ENCODE data around the gene CPA1. TPM values are rescaled to one million over a fixed set of nuclear protein-coding genes. Genes with fewer than 3 reads are reported as not detected.

Gene CPA1
- total and polyA plus RNA-seq, 12 donors, result 0.35 to 3.8 (median 2.7) TPM; not detected in 4

GRCh38 chr7:130344271-130344866 is 35.9 kb upstream of the CPA1 start, which contains the start of gene CPA5:
TSS of gene CPA5 (plus strand) at chr7:130344816. CDS start at chr7:130346486, 1,670 bp downstream.
- H3K9me3 ChIP-seq, result peaks cover 0 to 10% (median 0%) of the 10 kb centered on the region in 11 donors
- no peak within 1 kb of the TSS for H3K4me3 ChIP-seq
- 96 to 98% methylated on average over 5 of the region's 5 CpGs for WGBS, 2 donors
- no peak within 1 kb of the TSS for H3K27ac ChIP-seq
- no peak for ATAC-seq
- TF ChIP-seq CTCF (IDR thresholded peaks at IDR 0.05), result no peak
- H3K4me1 ChIP-seq, result no peaks in the 10 kb centered on the region
- no peak for DNase-seq
- H3K27me3 ChIP-seq, result no peaks in the 10 kb centered on the region
- intact Hi-C loops (cut with DNase I), result no loop called here
- no peaks in the 10 kb centered on the region for H3K36me3 ChIP-seq

GRCh38 chr7:130345136-130345535 is 35.2 kb upstream of the CPA1 start:
- no peak for DNase-seq
- intact Hi-C loops (cut with DNase I), result no loop called here
- no peaks in the 10 kb centered on the region for H3K27me3 ChIP-seq
- H3K9me3 ChIP-seq, result peaks cover 0 to 10% (median 0%) of the 10 kb centered on the region in 11 donors
- H3K4me3 ChIP-seq, result no peak overlapping the region
- H3K4me1 ChIP-seq, result peaks cover 0 to 5% (median 0%) of the 10 kb centered on the region in 9 donors
- TF ChIP-seq CTCF (IDR thresholded peaks at IDR 0.05), result no peak
- H3K36me3 ChIP-seq, result no peaks in the 10 kb centered on the region
- 42 to 54% methylated on average over 8 of the region's 8 CpGs for WGBS, 2 donors
- no peak overlapping the region for H3K27ac ChIP-seq
- ATAC-seq, result no peak

- Histone ChIP-seq H3K27ac (no peak overlapping the region), H3K9me3 (peaks cover 0 to 10% (median 0%) of the 10 kb centered on the region in 11 donors), H3K36me3 (no peaks in the 10 kb centered on the region), H3K4me1 (peaks cover 0 to 11% (median 3%) of the 10 kb centered on the region in 9 donors), H3K4me3 (no peak overlapping the region), H3K27me3 (peaks cover 0 to 5% (median 0%) of the 10 kb centered on the region in 7 donors)
- DNase-seq (no peak), ATAC-seq (no peak)
- WGBS, 2 donors, result 91 to 94% methylated on average over 4 to 5 of the region's 5 CpGs
- TF ChIP-seq CTCF (IDR thresholded peaks at IDR 0.05), result no peak
- intact Hi-C loops (cut with DNase I), result no loop called here
Measured at GRCh38 chr7:130345725-130346124, 34.6 kb upstream of the CPA1 start.

- no peak overlapping the region for H3K4me3 ChIP-seq
- 87 to 90% methylated on average over 10 of the region's 10 CpGs for WGBS, 2 donors
- H3K27me3 ChIP-seq, result peaks cover 0 to 6% (median 0%) of the 10 kb centered on the region in 7 donors
- ATAC-seq (no peak), DNase-seq (no peak)
- TF ChIP-seq CTCF (IDR thresholded peaks at IDR 0.05), result no peak
- intact Hi-C loops (cut with DNase I), result no loop called here
- no peaks in the 10 kb centered on the region for H3K36me3 ChIP-seq
- H3K9me3 ChIP-seq, result peaks cover 0 to 10% (median 0%) of the 10 kb centered on the region in 11 donors
- H3K27ac ChIP-seq, result no peak overlapping the region
- H3K4me1 ChIP-seq, result peaks cover 0 to 17% (median 9%) of the 10 kb centered on the region in 9 donors
Measured at GRCh38 chr7:130346177-130346905, 34.0 kb upstream of the CPA1 start.

Measured in heart right ventricle (tissue), 16 donors.